Cerebellar cortex (tissue), 1 donor: Measurements from ENCODE around the gene TRIM66.
A peak's percentile ranks its signal among the peaks of the same experiment; 100 is the strongest.
"Not testable (repeated sequence)": the region's sequence is repeated elsewhere in the genome, so short reads cannot be mapped to it uniquely, and the experiment has no call there.

Experiments
- DNase-seq: peaks from one replicate; pipeline ENCODE4 v3.0.0-alpha.2; 2015; ENCODE audit warnings: low spot score

Gene TRIM66

GRCh38 chr11:8690374-8691342 lies 8.2 kb upstream of the TRIM66 start:
- DNase-seq, result no peak

- DNase-seq, result no peak
Observed at GRCh38 chr11:8689726-8690255, 7.3 kb upstream of the TRIM66 start.

- peak; percentile 98 for DNase-seq
Observed at GRCh38 chr11:8688414-8689362, 6.2 kb upstream of the TRIM66 start.

- DNase-seq, result no peak
Observed at GRCh38 chr11:8686325-8686724, 3.9 kb upstream of the TRIM66 start.

- DNase-seq, result no peak
Observed at GRCh38 chr11:8685820-8686219, 3.4 kb upstream of the TRIM66 start.

- DNase-seq, result no peak
Observed at GRCh38 chr11:8685306-8685705, 2.8 kb upstream of the TRIM66 start.

GRCh38 chr11:8684600-8685290 lies 2.3 kb upstream of the TRIM66 start:
- no peak for DNase-seq

- no peak for DNase-seq
Observed at GRCh38 chr11:8683115-8683807, 796 bp upstream of the TRIM66 start.

GRCh38 chr11:8681837-8682302 lies 595 bp downstream of the TRIM66 start:
- no peak for DNase-seq

GRCh38 chr11:8679006-8679405 lies 3.5 kb downstream of the TRIM66 start:
- no peak for DNase-seq

- no peak for DNase-seq
Observed at GRCh38 chr11:8676458-8676857, 6.0 kb downstream of the TRIM66 start.

GRCh38 chr11:8674859-8675258 lies 7.6 kb downstream of the TRIM66 start:
- no peak for DNase-seq

- peak; percentile 88 for DNase-seq
Observed at GRCh38 chr11:8672346-8672745, 10.1 kb downstream of the TRIM66 start.

- peak; percentile 95 for DNase-seq
Observed at GRCh38 chr11:8671651-8672062, 10.8 kb downstream of the TRIM66 start.

GRCh38 chr11:8671193-8671612 lies 11.3 kb downstream of the TRIM66 start:
- DNase-seq, result peak; percentile 95

- not testable (repeated sequence) for DNase-seq
Observed at GRCh38 chr11:8670081-8670480, 12.4 kb downstream of the TRIM66 start.

- DNase-seq, result no peak
Observed at GRCh38 chr11:8665222-8665621, 17.2 kb downstream of the TRIM66 start.

GRCh38 chr11:8661001-8661795 lies 21.3 kb downstream of the TRIM66 start:
- DNase-seq, result peak; percentile 43

GRCh38 chr11:8658321-8659057 lies 24.0 kb downstream of the TRIM66 start:
- peak; percentile 78 for DNase-seq
